ENCODE measurements around the gene SLFNL1. TPM values are rescaled to one million over a fixed set of nuclear protein-coding genes. Genes with fewer than 3 reads are reported as not detected.

Gene SLFNL1
- polyA plus RNA-seq, 2 of the 4 experiments (the other 2 are of a cell fraction), result 0.01 to 0.03 TPM

DNA sequence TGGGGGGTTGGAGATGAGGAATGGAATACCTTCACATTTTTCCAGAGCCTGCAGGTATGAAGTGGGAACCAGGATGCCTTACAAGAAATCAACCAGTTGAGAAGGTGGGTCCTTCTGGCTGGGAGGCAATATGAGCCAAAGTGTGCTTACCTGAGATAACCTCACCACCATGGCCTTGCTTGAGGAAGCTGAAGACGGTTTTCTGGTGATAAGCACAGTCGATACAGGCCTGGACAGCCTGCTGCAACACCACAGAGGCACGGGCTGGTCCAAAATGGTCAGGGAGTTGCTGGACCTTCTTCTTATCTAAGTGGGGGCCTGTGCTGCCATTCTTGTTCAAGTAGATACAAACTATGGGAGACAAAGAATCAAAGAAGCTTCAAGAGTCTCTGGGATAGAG lies 27.0 kb upstream of the SLFNL1 start (continued):
- TF ChIP-seq POLR2AphosphoS2 (conservative IDR thresholded peaks at IDR 0.05; ENCODE audit: low read length), result no peak
- TF ChIP-seq ZSCAN20 (CRISPR knock-in tag; IDR thresholded peaks at IDR 0.05), result no peak
- no peak for TF ChIP-seq JUNB (IDR thresholded peaks at IDR 0.05)

DNA sequence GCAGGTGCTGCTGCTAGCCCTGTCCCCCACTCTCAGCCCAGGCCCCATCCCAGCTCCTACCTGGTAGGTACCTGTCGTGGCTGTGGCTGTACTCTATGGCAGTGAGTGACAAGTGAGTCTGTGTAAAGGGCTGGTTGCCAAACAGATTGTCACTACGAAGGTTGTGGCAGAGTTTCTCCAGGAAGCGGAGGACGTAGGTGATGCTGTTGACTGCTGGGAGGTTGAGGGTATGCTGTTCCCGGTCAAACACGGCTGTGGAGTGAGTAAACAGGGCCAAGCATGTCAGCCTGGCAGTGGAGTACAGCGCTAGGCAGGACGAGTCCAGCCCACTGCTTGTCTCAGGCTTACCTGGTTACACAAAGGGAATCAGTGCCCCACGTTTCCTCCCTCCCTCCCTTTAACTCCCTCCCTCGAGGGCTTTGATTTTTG lies 24.8 kb upstream of the SLFNL1 start:
- CTCF ChIA-PET, result no interaction called here
- no peak overlapping the region for H3K27ac ChIP-seq
- no peak overlapping the region for H3K4me3 ChIP-seq
- no peak for FAIRE-seq
- TF ChIP-seq CHD2 (IDR thresholded peaks at IDR 0.05; ENCODE audit: low read length, partially characterized antibody), result no peak
- TF ChIP-seq PHF8 (IDR thresholded peaks at IDR 0.05; ENCODE audit: borderline replicate concordance, low read depth), result no peak
- TF ChIP-seq, protein P1, sequence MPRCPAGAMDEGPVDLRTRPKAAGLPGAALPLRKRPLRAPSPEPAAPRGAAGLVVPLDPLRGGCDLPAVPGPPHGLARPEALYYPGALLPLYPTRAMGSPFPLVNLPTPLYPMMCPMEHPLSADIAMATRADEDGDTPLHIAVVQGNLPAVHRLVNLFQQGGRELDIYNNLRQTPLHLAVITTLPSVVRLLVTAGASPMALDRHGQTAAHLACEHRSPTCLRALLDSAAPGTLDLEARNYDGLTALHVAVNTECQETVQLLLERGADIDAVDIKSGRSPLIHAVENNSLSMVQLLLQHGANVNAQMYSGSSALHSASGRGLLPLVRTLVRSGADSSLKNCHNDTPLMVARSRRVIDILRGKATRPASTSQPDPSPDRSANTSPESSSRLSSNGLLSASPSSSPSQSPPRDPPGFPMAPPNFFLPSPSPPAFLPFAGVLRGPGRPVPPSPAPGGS (IDR thresholded peaks at IDR 0.05), result no peak
- no peak for TF ChIP-seq EP300 (IDR thresholded peaks at IDR 0.05)
- TF ChIP-seq FOXS1 (CRISPR knock-in tag; IDR thresholded peaks at IDR 0.05), result no peak
- no peak for TF ChIP-seq RAD21 (conservative IDR thresholded peaks at IDR 0.05 in 1 of 2, IDR thresholded peaks at IDR 0.05 in 1 of 2)
- no peak for TF ChIP-seq EHMT2 (IDR thresholded peaks at IDR 0.05; ENCODE audit: low read depth)
- TF ChIP-seq RFX5 (IDR thresholded peaks at IDR 0.05), result no peak
- no peak for TF ChIP-seq HDAC2 (IDR thresholded peaks at IDR 0.05)
- 81% methylated on average over 10 of the region's 10 CpGs for WGBS (ENCODE audit: missing lambda C conversion rate)
- ATAC-seq, result peak in 1 of 2 experiments; percentile 15; a peak in 3 of 6 replicates
- no peaks in the 10 kb centered on the region for H3K9me3 ChIP-seq
- POLR2A ChIA-PET, result no interaction called here
- no peak for DNase-seq (ENCODE audit: low read depth in 1 of 2, low spot score in 1 of 2)
- H3K4me2 ChIP-seq, result no peak overlapping the region
- H3K4me1 ChIP-seq, result peaks cover 14% of the 10 kb centered on the region; the same call in 2 of the 3 replicates

DNA sequence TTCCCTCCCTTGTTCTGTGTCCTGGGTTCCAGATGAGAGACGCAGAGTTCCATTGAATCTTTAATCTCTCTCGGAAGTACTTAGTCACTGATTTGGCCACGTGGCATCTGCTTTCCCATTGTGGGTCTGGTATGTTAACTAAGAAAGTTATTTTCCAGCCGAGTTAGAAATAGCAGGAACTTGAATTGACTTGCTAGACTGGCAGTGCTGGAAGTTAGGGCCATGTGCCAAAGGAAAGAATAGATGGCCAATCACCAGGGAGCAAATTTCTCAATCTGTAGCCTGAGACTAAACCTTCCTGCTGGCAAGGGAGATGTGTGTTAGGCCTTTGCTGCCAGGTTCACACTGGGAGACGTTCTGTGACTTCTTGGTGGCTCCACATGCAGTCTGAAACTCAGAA lies 24.2 kb upstream of the SLFNL1 start:
- POLR2A ChIA-PET, result no interaction called here
- DNase-seq (ENCODE audit: low read depth in 1 of 2, low spot score in 1 of 2) (no peak), FAIRE-seq (no peak), ATAC-seq (no peak)
- Histone ChIP-seq H3K27ac (0 out of 6 replicates have a peak overlapping the region, but pooled peaks of 1 of the 2 experiments have one; percentile 16), H3K4me2 (no peak overlapping the region), H3K9me3 (no peaks in the 10 kb centered on the region), H3K4me3 (no peak overlapping the region), H3K4me1 (peaks cover 9% of the 10 kb centered on the region; the same call in 2 of the 3 replicates)
- TF ChIP-seq, protein P2, sequence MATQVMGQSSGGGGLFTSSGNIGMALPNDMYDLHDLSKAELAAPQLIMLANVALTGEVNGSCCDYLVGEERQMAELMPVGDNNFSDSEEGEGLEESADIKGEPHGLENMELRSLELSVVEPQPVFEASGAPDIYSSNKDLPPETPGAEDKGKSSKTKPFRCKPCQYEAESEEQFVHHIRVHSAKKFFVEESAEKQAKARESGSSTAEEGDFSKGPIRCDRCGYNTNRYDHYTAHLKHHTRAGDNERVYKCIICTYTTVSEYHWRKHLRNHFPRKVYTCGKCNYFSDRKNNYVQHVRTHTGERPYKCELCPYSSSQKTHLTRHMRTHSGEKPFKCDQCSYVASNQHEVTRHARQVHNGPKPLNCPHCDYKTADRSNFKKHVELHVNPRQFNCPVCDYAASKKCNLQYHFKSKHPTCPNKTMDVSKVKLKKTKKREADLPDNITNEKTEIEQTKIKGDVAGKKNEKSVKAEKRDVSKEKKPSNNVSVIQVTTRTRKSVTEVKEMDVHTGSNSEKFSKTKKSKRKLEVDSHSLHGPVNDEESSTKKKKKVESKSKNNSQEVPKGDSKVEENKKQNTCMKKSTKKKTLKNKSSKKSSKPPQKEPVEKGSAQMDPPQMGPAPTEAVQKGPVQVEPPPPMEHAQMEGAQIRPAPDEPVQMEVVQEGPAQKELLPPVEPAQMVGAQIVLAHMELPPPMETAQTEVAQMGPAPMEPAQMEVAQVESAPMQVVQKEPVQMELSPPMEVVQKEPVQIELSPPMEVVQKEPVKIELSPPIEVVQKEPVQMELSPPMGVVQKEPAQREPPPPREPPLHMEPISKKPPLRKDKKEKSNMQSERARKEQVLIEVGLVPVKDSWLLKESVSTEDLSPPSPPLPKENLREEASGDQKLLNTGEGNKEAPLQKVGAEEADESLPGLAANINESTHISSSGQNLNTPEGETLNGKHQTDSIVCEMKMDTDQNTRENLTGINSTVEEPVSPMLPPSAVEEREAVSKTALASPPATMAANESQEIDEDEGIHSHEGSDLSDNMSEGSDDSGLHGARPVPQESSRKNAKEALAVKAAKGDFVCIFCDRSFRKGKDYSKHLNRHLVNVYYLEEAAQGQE (IDR thresholded peaks at IDR 0.05), result no peak
- no peak for TF ChIP-seq EHF (CRISPR knock-in tag; IDR thresholded peaks at IDR 0.05)
- TF ChIP-seq CEBPB (IDR thresholded peaks at IDR 0.05), result no peak
- TF ChIP-seq CBX8 (IDR thresholded peaks at IDR 0.05), result no peak
- TF ChIP-seq, protein P3, sequence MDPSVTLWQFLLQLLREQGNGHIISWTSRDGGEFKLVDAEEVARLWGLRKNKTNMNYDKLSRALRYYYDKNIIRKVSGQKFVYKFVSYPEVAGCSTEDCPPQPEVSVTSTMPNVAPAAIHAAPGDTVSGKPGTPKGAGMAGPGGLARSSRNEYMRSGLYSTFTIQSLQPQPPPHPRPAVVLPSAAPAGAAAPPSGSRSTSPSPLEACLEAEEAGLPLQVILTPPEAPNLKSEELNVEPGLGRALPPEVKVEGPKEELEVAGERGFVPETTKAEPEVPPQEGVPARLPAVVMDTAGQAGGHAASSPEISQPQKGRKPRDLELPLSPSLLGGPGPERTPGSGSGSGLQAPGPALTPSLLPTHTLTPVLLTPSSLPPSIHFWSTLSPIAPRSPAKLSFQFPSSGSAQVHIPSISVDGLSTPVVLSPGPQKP (IDR thresholded peaks at IDR 0.05; ENCODE audit: low read depth, low read length), result no peak
- TF ChIP-seq POLR2AphosphoS2 (conservative IDR thresholded peaks at IDR 0.05; ENCODE audit: low read length), result no peak
- TF ChIP-seq NFE2L2 (conservative IDR thresholded peaks at IDR 0.05; ENCODE audit: low read length), result no peak
- TF ChIP-seq, protein P4, sequence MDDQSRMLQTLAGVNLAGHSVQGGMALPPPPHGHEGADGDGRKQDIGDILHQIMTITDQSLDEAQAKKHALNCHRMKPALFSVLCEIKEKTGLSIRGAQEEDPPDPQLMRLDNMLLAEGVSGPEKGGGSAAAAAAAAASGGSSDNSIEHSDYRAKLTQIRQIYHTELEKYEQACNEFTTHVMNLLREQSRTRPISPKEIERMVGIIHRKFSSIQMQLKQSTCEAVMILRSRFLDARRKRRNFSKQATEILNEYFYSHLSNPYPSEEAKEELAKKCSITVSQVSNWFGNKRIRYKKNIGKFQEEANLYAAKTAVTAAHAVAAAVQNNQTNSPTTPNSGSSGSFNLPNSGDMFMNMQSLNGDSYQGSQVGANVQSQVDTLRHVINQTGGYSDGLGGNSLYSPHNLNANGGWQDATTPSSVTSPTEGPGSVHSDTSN (IDR thresholded peaks at IDR 0.05), result no peak
- TF ChIP-seq ESRRA (IDR thresholded peaks at IDR 0.05; ENCODE audit: borderline replicate concordance, low read length), result no peak
- no peak for TF ChIP-seq GATA3 (IDR thresholded peaks at IDR 0.05; ENCODE audit: borderline replicate concordance)
- TF ChIP-seq RNF2 (IDR thresholded peaks at IDR 0.05; ENCODE audit: borderline replicate concordance, low read depth), result no peak
- no peak for TF ChIP-seq BHLHE40 (IDR thresholded peaks at IDR 0.05; ENCODE audit: low read depth, low read length)
- TF ChIP-seq ZNF302 (CRISPR knock-in tag; IDR thresholded peaks at IDR 0.05), result no peak
- no peak for TF ChIP-seq ZC3H11A (IDR thresholded peaks at IDR 0.05)
- TF ChIP-seq KDM5A (IDR thresholded peaks at IDR 0.05), result no peak
- TF ChIP-seq, protein P5, sequence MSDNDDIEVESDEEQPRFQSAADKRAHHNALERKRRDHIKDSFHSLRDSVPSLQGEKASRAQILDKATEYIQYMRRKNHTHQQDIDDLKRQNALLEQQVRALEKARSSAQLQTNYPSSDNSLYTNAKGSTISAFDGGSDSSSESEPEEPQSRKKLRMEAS (IDR thresholded peaks at IDR 0.05), result no peak
- TF ChIP-seq, protein P6, sequence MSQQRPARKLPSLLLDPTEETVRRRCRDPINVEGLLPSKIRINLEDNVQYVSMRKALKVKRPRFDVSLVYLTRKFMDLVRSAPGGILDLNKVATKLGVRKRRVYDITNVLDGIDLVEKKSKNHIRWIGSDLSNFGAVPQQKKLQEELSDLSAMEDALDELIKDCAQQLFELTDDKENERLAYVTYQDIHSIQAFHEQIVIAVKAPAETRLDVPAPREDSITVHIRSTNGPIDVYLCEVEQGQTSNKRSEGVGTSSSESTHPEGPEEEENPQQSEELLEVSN (IDR thresholded peaks at IDR 0.05; ENCODE audit: borderline replicate concordance, low read depth), result no peak
- WGBS (ENCODE audit: missing lambda C conversion rate), result 79% methylated on average over 5 of the region's 5 CpGs
- CTCF ChIA-PET, result no interaction called here
